Tibial artery (tissue), 4 donors: Measurements from ENCODE around the gene CMSS1.

Experiments used
- DNase-seq, 2 donors: peaks; one replicate each; pipeline ENCODE4 v3.0.0-alpha.2; 2019
- H3K27ac ChIP-seq, 2 donors: fragments of 200-600 bp; sonication (generic) in 1 of 2; 1 replicate in 1 of 2; 2 replicates in 1 of 2; pipeline ENCODE4 v1.5.1; 2018 to 2019; ENCODE audit warnings: mild to moderate bottlenecking in 1 of 2
- H3K27me3 ChIP-seq, 2 donors: fragments of 200-600 bp; sonication (generic) in 1 of 2; one replicate each; pipeline versions ENCODE4 v1.5.1 to v1.6.0; 2016 to 2019
- H3K36me3 ChIP-seq, 3 donors: fragments of 200-600 bp; sonication (generic) in 2 of 3; one replicate each; pipeline ENCODE4 v1.5.1; 2016 to 2019; ENCODE audit warnings: mild to moderate bottlenecking in 2 of 3
- H3K4me1 ChIP-seq, 4 donors: fragments of 200-600 bp; sonication (generic) in 2 of 4; 1 replicate in 3 of 4; 2 replicates in 1 of 4; pipeline ENCODE4 v1.5.1; 2016 to 2019
- H3K4me3 ChIP-seq, 2 donors: fragments of 200-600 bp; sonication (generic) in 1 of 2; 1 replicate in 1 of 2; 2 replicates in 1 of 2; pipeline ENCODE4 v1.5.1; 2018 to 2019; ENCODE audit warnings: mild to moderate bottlenecking in 2 of 2
- H3K9me3 ChIP-seq, 3 donors: fragments of 200-600 bp; sonication (generic) in 1 of 3; one replicate each; pipeline ENCODE4 v1.5.1; 2016 to 2019
- intact Hi-C: fragments of 100-400 bp; cut with DNase I; formaldehyde crosslinking; loops from one replicate; pipeline ENCODE4 v1.15.0; 2023; ENCODE audit warnings: low total_unique reads
- TF ChIP-seq, protein P1 (sequence below), 2 experiments: fragments of 200-600 bp in 1 of 2; fragments of 450-650 bp in 1 of 2; IDR thresholded peaks; one replicate each; pipeline ENCODE4 v1.5.1; 2017 to 2019; ENCODE audit warnings: antibody characterized with exemption in 2 of 2, mild to moderate bottlenecking in 1 of 2, moderate library complexity in 1 of 2

The CMSS1 gene

DNA sequence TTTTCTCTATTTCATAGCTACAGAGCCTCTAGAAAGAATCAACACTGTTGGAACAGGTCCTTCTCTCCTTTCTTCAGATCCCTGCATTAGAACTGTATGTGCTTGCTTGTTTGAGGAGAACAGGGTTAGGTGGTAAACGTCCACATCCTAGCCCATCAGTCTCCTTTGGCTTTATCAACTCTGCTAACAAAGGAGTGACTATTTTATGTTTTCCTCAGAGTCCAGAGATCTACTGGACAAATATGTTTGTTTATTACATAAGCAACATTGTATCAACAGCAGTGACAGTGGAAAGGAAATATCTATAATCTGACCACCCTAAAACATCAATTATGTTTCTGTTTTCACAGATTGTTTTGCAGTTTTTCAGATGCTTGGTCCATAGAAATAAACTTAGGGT, 39.6 kb downstream of the CMSS1 start:
- intact Hi-C loops = no loop called here

DNA sequence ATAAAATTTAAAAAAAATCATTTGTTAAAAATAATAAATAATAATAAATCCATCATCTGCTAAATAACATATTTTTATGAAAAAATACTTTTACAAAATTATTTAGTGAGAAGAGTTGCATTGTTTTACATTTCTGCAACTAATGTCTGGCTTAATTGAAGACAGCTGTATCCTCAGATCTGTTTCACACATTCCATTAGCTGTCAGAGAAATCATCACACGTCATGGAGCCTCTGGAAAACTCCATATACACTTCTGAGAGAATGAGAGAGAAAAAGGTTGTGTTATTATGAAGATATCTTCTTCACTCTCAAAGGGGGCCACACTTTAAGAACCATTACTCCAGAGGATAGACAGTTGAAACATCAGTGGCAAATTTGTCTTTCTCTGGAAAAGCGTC, 40.8 kb downstream of the CMSS1 start:
- intact Hi-C loops = no loop called here
- TF ChIP-seq, protein P1, sequence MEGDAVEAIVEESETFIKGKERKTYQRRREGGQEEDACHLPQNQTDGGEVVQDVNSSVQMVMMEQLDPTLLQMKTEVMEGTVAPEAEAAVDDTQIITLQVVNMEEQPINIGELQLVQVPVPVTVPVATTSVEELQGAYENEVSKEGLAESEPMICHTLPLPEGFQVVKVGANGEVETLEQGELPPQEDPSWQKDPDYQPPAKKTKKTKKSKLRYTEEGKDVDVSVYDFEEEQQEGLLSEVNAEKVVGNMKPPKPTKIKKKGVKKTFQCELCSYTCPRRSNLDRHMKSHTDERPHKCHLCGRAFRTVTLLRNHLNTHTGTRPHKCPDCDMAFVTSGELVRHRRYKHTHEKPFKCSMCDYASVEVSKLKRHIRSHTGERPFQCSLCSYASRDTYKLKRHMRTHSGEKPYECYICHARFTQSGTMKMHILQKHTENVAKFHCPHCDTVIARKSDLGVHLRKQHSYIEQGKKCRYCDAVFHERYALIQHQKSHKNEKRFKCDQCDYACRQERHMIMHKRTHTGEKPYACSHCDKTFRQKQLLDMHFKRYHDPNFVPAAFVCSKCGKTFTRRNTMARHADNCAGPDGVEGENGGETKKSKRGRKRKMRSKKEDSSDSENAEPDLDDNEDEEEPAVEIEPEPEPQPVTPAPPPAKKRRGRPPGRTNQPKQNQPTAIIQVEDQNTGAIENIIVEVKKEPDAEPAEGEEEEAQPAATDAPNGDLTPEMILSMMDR (IDR thresholded peaks at IDR 0.05) = no peak
- Histone ChIP-seq H3K4me3 (no peak overlapping the region), H3K36me3 (peaks cover 18 to 81% (median 41%) of the 10 kb centered on the region in 3 donors), H3K27me3 (no peaks in the 10 kb centered on the region), H3K4me1 (peaks cover 0 to 100% (median 53%) of the 10 kb centered on the region in 4 donors), H3K27ac (peak overlapping the region; percentile 47 to 96), H3K9me3 (peaks cover 0 to 5% (median 0%) of the 10 kb centered on the region in 3 donors)
- no peak for DNase-seq

More for the DNA sequence above, 39.6 kb downstream of the CMSS1 start:
- H3K4me1 ChIP-seq = peaks cover 0 to 99% (median 47%) of the 10 kb centered on the region in 4 donors
- no peak overlapping the region for H3K4me3 ChIP-seq
- H3K36me3 ChIP-seq = peaks cover 11 to 81% (median 39%) of the 10 kb centered on the region in 3 donors
- no peaks in the 10 kb centered on the region for H3K27me3 ChIP-seq
- peak overlapping the region; percentile 47 to 96 for H3K27ac ChIP-seq
- H3K9me3 ChIP-seq = peaks cover 0 to 11% (median 0%) of the 10 kb centered on the region in 3 donors
- DNase-seq = no peak
- TF ChIP-seq, protein P1 (IDR thresholded peaks at IDR 0.05) = no peak

DNA sequence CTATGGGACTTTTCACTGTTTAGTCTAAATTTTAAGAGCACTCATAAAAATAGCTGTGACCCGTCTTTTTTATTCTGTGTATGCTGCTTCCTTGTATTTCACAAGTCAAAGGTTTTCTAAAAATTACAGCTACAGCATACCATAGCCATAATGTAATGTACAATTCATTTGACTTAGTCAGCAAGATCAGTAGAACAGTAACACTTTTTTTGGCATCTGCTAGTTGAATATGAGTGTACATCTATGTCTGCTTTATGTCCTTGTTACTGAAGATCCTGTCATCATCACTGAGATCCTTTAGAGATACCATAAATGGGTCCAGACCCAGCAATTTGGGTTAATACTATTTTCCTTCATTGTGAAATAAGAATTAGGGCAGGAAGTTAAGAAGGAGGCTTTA, 42.2 kb downstream of the CMSS1 start:
- Histone ChIP-seq H3K27me3 (no peaks in the 10 kb centered on the region), H3K4me3 (no peak overlapping the region), H3K36me3 (peaks cover 14 to 70% (median 48%) of the 10 kb centered on the region in 3 donors), H3K4me1 (peaks cover 0 to 100% (median 57%) of the 10 kb centered on the region in 4 donors), H3K9me3 (no peaks in the 10 kb centered on the region), H3K27ac (peak overlapping the region; percentile 96 to 97)
- TF ChIP-seq, protein P1 (IDR thresholded peaks at IDR 0.05) = no peak
- DNase-seq = no peak
- intact Hi-C loops = no loop called here

DNA sequence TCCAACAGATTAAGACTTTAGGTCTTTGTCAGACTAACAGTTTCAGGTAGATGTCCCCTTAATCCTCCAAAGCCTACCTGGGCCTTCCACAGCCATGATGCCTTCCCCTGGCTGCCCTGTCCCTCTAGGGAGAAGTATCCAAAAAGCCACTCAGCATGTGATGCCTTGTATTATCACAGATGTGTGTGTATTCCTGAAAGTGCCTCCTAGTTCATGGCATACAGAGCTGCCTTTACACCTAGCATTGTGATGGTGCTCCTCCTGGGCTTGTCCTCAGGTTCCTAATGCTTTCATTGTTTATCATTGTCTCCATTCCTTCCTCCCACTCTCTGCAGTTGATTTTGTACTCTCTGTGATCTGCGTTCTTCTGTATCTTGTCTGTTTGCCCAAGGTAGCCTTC, 43.6 kb downstream of the CMSS1 start:
- intact Hi-C loops = no loop called here
- Histone ChIP-seq H3K4me1 (peaks cover 0 to 100% (median 59%) of the 10 kb centered on the region in 4 donors), H3K27me3 (no peaks in the 10 kb centered on the region)

DNA sequence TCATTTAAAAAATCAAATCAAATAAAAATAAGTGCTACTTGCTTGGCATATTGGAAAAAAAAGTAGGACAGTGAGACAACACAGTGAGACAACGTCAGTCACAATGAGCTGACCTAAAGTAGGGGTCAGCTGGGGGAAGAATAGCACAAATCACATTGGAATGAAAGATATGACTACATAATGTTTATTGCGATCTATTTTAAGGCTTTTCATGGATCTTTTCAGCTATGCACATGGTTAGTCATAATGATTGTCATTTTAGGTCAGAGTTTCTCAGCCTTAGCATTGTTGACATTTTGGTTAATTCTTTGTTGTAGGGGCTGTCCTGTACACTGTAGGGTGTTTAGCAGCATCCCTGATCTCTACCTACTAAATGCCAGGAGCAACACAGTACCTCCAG, 44.5 kb downstream of the CMSS1 start:
- intact Hi-C loops = no loop called here
- Histone ChIP-seq H3K27me3 (no peaks in the 10 kb centered on the region), H3K9me3 (no peaks in the 10 kb centered on the region), H3K4me3 (no peak overlapping the region), H3K4me1 (peaks cover 0 to 100% (median 63%) of the 10 kb centered on the region in 4 donors), H3K36me3 (peaks cover 14 to 50% (median 33%) of the 10 kb centered on the region in 3 donors), H3K27ac (peak overlapping the region; percentile 96 to 97)
- TF ChIP-seq, protein P1 (IDR thresholded peaks at IDR 0.05) = no peak
- no peak for DNase-seq

More for the DNA sequence above, 43.6 kb downstream of the CMSS1 start:
- DNase-seq = no peak
- TF ChIP-seq, protein P1 (IDR thresholded peaks at IDR 0.05) = no peak
- Histone ChIP-seq H3K4me3 (no peak overlapping the region), H3K36me3 (peaks cover 14 to 56% (median 41%) of the 10 kb centered on the region in 3 donors), H3K27ac (peak overlapping the region; percentile 96 to 97), H3K9me3 (no peaks in the 10 kb centered on the region)
